Keratinocyte (primary cell): ENCODE results near the gene TGDS.

Source experiments
- EZH2 ChIP-seq: IDR thresholded peaks from one replicate; pipeline ENCODE4 v1.6.1; 2012; ENCODE audit warnings: inconsistent platforms, mild to moderate bottlenecking, low read length, moderate library complexity
- TF ChIP-seq, protein P1 (sequence below), 3 experiments: IDR thresholded peaks in 1 of 3; conservative IDR thresholded peaks in 1 of 3; optimal IDR thresholded peaks in 1 of 3; 2 replicates in 2 of 3; 3 replicates in 1 of 3; pipeline versions ENCODE3 to v1.5.1; 2011; ENCODE audit warnings: low read length in 3 of 3, mild to moderate bottlenecking in 3 of 3, moderate library complexity in 2 of 3, control low read depth in 1 of 3, inconsistent platforms in 1 of 3; ENCODE audit not compliant: insufficient read depth in 2 of 3; ENCODE audit errors: extremely low read depth in 1 of 3

DNA sequence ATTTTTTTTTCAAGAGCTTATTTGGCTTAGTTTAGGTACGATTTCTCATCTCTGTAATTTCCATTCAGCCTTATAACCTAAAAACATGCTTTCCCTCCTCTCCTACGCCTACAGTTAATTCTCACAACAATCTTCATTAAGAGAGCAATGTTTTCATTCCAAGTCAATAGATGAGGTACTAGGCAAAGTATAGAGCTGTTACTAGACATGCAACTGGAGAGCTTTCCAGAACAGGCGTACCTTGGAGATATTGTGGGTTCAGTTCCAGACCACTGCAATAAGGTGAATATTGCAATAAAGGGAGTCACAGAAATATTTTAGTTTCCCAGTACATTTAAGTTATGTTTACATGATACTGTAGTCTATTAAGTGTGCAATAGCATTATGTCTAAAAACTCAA is 34.8 kb downstream of the TGDS start:
- TF ChIP-seq, protein P1, sequence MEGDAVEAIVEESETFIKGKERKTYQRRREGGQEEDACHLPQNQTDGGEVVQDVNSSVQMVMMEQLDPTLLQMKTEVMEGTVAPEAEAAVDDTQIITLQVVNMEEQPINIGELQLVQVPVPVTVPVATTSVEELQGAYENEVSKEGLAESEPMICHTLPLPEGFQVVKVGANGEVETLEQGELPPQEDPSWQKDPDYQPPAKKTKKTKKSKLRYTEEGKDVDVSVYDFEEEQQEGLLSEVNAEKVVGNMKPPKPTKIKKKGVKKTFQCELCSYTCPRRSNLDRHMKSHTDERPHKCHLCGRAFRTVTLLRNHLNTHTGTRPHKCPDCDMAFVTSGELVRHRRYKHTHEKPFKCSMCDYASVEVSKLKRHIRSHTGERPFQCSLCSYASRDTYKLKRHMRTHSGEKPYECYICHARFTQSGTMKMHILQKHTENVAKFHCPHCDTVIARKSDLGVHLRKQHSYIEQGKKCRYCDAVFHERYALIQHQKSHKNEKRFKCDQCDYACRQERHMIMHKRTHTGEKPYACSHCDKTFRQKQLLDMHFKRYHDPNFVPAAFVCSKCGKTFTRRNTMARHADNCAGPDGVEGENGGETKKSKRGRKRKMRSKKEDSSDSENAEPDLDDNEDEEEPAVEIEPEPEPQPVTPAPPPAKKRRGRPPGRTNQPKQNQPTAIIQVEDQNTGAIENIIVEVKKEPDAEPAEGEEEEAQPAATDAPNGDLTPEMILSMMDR (optimal IDR thresholded peaks at IDR 0.05 in 1 of 3, IDR thresholded peaks at IDR 0.05 in 1 of 3, conservative IDR thresholded peaks at IDR 0.05 in 1 of 3; ENCODE audit: extremely low read depth in 1 of 3, insufficient read depth in 2 of 3, low read length in 3 of 3), result no peak
- TF ChIP-seq EZH2, result no peak
